ENCODE data around the gene APPBP2.
"Not testable (repeated sequence)": the region's sequence is repeated elsewhere in the genome, so short reads cannot be mapped to it uniquely, and the experiment has no call there.

GRCh38 chr17:60490594-60490993 lies 35.4 kb downstream of the APPBP2 start:
- not testable (repeated sequence) for TF ChIP-seq EZH2phosphoT487, CTCF, EZH2 (IDR thresholded peaks at IDR 0.05)

Measured in neural progenitor cell (in vitro differentiated cells).